GM19372 (cell line): ENCODE results near the gene PLB1.

Experiments used
- ATAC-seq: cut with Tn5 transposase; IDR thresholded peaks from one replicate; pipeline ENCODE4 v1.9.1; 2021; ENCODE audit warnings: mild to moderate bottlenecking, low read depth, moderate library complexity; ENCODE audit not compliant: unreplicated experiment

PLB1 gene, protein sequence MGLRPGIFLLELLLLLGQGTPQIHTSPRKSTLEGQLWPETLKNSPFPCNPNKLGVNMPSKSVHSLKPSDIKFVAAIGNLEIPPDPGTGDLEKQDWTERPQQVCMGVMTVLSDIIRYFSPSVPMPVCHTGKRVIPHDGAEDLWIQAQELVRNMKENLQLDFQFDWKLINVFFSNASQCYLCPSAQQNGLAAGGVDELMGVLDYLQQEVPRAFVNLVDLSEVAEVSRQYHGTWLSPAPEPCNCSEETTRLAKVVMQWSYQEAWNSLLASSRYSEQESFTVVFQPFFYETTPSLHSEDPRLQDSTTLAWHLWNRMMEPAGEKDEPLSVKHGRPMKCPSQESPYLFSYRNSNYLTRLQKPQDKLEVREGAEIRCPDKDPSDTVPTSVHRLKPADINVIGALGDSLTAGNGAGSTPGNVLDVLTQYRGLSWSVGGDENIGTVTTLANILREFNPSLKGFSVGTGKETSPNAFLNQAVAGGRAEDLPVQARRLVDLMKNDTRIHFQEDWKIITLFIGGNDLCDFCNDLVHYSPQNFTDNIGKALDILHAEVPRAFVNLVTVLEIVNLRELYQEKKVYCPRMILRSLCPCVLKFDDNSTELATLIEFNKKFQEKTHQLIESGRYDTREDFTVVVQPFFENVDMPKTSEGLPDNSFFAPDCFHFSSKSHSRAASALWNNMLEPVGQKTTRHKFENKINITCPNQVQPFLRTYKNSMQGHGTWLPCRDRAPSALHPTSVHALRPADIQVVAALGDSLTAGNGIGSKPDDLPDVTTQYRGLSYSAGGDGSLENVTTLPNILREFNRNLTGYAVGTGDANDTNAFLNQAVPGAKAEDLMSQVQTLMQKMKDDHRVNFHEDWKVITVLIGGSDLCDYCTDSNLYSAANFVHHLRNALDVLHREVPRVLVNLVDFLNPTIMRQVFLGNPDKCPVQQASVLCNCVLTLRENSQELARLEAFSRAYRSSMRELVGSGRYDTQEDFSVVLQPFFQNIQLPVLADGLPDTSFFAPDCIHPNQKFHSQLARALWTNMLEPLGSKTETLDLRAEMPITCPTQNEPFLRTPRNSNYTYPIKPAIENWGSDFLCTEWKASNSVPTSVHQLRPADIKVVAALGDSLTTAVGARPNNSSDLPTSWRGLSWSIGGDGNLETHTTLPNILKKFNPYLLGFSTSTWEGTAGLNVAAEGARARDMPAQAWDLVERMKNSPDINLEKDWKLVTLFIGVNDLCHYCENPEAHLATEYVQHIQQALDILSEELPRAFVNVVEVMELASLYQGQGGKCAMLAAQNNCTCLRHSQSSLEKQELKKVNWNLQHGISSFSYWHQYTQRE (N-terminal part only)

DNA sequence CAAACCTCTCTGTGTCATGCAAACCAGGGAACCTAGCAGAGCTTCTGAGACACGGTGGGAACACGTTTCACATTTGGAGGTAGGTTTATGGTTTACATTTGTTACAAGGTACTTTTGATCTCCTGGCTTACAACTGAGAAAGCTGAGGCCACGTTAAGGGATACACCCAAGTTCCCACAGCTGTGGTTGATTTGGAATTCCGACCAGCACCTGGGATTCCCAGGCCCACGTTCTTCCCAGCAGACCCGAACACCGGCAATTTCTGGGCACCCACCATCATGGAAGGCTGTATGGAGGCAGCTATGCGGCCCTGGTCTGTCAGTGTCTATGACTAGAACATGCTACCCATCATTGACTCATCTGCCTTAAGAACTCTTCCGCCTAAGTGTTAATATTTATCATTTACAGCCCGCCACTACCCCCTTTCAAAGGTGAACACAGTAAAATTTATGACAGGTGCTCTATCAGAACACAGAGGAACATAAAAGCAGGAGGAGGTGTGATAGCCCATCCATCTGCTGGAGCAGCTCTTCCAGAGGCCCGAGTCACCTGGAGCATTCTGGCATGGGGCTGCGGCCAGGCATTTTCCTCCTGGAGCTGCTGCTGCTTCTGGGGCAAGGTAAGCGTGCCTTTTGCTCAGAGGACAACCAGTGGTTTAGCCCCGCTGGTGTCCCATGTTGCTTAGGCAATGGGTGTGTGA, at the start of gene PLB1:
Gene PLB1 (plus strand): TSS at position 510 of the 700 bp plus-strand sequence. CDS start 55 bp downstream, at position 565.
- no peak for ATAC-seq

DNA sequence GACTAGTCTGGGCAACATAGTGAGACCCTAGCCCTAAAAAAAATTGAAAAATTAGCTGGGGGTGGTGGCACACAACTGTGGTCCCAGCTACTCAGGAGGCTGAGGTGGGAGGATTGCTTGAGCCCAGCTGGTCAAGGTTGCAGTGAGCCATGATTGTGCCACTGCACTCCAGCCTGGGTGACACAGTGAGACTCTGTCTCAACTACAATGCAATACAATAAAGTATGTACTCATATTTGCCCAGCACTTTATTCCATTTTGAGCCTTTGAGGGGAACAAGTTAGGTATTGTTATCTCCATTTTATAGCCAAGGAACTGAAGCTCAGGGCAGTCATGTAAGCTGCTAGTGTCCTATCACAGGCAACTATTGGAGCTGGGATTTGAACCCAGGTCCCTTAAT, 49.3 kb upstream of the PLB1 start:
- ATAC-seq = no peak

DNA sequence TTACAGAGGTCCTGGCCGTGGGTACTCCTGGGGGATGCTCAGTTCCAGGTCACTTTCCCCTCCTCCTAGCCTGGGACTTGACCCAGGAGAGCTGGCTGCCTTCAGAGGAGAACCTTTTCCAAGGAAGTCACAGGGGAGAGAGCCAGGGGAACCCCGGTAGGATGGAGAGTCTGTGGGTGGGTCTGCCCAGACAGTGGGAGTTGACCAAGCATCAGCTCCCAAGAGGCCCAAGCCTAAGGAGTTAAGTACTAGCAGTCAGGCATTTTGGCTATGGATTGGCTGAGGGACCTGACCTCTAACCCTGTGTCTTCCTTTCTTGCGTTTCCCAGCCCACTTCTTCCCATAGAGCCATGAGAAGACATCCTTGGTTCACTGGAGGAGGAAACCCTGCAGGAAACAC, 48.8 kb upstream of the PLB1 start:
- no peak for ATAC-seq

DNA sequence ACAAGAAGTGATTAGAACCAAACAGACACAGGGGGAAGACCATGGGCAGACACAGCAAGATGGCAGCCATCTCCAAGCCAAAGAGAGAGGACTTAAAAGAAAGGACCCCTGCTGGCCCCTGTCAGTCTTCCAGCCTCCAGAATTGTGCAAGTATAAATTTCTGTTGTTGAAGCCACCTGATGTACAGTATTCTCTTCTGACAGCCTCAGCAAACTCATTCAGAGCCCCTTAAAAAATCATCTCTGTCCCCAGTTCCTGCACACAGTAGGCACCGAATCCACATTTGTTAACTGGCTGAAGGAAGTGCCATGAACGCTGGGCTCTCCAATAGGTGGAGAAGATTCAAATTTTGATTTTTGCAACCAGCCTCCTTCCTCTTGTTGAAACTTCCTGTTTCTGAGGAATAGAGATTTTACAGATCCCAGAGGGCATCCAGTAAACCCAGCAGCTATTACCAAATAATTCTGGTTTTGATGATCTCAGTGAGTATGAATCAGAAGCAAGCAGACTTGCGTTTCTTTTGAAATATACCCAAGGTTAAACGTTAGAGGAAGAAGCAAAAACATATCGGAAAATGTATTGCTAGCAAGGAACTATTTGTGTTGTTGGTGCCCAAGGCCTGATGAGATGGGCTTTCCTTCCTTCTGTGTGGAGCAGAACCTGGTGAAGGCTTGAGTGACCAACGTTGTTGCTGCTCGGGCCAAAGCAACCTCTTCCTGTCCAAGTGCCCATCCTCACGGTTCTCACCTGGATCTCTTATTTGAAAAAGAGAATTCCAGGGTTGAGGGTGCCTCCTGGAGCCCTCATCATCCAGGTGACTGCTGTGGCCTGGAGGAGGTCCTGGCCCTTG, 47.7 kb upstream of the PLB1 start:
- no peak for ATAC-seq

DNA sequence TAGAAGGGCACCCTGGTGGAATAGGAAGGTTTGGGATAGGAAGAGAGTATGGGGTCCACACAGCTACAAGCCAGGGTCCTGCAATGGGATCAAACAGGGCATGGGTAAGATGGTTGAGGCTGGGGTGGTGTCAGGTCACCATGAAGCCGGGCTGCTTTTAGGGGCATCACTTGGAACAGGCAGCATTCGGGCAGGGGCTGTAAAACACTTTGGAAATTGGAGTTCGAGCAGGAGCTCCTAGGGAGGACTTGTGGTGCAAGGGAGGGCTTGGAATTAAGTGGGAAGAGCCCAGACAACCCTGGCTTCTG, 47.1 kb upstream of the PLB1 start:
- ATAC-seq = no peak

DNA sequence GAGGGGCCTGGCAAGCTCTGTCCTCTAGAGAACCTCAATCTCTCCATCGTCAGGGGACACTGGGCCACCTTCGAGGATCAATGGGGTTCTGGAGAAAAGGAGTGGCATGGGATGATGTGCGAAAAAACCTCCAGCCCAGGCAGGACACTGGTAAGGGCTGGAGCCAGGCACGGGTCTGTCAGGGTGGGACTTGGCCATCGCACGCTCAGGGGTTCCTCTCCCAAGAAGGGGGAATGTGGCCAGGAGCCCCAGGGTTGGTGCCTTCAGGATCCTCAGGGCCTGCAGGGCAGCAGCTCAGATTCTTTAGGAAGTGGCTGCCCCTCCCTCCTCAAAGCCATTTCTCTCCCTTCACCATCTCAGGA, 46.8 kb upstream of the PLB1 start:
- ATAC-seq = no peak

DNA sequence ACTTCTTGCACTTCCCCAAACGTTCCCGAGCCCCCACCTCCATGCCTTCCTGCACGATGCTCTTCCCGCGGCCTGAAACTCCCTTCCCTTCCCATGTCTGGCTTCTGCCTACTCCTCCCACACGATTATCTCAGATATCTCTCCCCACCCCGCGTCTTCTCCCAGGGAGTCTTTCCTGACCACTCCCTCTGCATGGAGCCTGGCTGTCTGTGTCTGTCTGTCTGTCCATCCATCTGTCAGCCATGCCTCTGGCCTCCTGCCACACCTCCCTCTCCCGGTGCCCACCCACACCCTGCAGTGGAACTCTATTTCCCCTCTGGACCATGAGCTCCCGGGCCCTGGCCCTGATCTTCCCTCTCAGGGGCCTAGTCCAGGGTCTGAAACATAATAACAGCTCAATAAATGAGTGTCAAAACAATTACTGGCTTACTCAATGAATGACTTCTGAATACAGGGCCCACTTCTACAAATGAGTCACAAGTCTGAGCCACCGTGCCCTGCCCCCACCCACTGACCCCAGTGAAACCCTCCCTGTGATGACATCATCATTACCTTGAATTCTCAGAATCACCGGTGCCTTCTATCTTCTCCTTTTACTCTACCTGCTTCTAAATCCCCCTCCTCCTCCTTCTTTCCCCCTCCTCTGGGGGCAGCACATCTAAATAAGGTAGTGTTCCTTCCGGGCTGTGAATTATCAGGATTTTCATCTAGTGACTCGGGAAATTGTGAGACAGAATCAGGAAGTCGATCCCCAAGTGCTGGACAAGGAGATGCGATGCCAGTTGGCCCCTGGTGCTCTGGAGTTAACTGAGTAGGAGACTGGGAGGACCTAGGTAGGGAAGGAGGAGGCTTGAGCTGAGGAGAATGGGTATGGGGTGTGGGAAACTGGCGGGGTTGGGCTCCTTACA, 46.1 kb upstream of the PLB1 start:
- ATAC-seq = no peak

DNA sequence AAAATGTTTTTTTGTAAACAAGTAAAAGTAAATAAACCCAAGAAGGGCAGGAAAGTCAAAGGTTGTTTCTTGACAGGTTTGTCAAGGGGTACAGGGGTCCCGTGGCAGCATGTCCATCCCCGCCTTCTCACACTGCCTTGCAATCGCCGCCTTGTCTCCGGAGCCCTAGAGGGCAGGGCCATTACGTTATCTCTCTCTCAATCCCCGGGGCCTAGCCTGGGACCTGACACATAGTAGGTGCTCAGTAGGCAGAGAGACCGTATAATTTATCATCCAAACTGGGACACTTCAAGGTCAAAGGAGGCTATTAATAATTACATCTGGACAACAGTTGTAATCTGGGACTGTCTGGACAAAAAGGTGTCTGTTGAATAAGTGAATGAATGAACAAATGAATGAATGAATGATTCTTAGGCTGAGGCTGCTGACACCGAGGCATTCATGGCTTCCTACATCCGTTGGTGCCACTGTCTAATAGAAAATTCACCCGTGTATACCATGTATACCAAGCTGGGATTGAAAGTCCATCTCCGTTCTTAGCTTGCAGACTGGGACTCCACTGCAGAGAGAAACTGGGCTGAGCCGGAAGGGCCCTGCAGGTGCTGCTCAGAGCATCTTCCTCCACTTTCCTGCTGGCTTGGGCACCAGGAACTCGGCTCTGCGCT, 44.8 kb upstream of the PLB1 start:
- ATAC-seq = no peak

DNA sequence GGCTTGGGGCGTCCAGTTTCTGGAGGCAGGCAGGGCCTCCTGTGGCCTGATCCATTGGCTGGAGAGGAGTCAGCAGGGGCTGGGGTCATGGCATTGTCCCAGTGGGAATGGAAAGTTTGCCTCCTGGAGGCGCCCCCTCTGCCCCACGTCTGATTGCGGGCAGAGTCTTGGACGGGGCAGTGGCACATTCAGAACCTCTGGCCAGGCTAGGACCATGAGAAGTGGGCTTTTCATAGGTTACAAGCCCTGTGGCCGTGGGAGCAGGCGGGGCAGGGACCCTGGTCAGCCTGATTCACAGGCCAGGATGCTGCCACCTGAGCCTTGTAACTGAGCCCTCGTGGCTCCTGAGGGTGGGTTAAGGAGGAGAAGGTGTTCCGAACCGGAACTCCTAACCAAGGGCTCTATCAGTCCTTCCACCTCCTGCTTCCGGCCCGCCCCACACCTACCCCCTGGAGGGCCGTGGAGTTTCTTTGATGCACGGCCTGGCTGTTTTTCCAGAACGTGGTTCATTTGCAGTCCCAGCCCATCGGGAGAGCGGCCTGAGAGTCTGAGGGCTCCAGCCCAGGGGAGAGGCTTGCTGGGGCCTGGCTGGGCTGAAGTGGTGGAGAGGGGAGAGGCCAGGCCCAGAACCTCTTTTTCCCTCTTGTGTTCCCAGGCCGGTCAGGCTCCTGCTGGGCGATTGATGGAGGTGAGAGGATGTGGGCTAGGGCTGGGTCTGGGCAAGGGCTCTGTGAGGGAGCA, 43.9 kb upstream of the PLB1 start:
- ATAC-seq = no peak

DNA sequence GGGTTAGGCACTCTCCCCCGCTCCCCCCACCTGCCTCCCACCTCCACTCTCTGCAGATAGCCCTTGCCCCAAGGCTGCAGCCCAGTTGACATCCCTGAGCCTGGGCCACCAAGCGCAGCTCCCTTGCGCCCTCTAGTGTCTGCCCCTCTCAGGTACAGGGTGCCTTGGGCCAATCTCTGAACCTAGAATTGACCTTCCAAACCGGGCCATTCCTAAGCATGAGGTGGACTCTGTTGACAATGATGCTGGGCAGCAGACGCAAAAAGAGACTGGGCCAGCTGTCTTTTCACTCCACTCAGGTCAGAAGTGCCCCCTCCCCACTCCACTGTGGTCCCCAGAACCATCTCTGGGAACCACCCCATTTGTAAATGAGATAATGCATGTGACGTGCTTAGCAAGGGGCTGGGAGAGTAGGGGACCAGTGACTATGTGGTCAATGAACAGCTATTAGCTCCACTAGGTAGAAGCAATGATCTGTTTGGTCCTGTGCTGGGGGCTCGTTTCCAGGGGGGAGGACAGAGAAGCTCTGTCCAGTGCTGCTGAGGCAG, 43.3 kb upstream of the PLB1 start:
- ATAC-seq = no peak

DNA sequence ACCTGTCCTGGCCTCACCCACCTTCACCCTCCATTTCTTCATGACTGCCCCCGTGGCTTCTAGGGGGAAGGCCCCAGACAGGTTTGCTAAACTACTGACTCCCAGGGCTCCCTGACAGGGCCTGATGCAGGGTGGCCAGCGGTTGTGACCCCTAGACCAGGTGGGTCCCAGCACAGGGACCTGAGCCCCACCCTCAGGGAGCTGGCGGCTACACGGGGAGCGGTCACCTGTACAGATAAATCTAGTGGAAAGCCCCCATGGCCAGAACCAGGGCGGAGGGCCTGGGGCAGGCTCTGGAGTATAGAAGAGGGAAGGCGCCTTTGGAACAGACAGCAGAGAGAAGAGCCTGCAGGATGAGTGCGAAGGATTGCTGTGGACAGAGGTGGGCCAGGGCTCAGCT, 42.5 kb upstream of the PLB1 start:
- ATAC-seq = no peak

DNA sequence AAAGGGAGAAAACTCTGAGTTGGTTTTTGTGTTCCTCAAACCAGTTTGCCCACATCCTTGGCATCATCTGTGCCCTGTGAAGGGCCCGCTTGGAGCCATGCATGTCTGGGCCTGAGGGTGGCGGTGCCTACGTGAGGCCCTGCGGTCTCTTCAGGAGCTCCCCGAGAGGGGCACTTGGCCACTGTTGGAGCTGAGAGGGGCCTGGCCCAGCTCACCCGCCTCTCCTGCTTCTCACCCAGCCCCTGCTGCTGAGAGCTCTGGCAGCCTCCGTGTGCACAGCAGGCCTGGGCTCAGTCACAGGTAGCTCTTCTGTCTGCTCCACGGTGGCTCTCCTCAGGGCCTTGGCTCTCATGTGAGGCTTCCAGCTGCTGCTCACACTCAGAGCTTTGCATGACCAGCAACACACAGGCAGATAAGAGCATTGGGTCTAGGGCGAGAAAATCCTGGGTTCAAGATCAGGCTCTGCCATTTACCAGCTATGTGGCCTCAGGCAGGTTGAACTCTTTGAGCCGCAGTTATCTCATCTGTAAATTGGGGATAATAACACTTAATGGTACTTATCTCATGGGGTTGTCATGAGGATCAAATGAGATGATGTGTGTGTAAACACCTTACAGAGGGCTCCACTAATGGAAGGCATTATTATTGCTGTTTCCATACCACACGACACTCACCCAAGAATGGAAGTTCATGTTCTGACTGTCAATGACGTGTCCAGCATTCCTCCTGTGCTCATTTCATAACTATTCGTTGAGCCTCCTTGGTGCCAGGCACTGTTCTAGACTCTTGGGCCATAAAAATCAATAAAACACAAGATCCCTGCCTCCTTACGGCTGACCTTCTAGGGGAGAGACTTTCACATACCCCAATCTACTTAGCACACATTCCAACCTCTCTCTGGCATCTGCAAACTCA, 41.6 kb upstream of the PLB1 start:
- ATAC-seq = no peak

DNA sequence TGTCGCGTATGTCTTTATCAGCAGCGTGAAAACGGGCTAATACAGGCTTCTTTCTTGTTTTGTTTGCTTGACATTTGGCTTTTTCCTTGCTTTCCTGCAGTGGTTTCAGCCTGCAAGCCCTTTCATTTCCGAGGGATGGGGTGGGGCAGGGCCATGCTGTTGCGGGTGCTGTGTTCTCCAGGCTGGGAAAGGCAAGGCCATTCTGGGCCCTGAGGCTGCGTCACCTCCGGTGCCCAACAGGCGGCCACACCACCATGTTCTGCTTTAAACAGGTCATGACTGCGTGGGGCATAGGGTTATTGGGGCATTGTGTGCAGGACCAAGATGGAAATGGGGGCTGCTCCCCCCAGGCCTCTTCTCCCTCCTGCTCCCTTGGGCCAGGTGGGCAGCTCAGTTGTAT, 38.6 kb upstream of the PLB1 start:
- no peak for ATAC-seq

DNA sequence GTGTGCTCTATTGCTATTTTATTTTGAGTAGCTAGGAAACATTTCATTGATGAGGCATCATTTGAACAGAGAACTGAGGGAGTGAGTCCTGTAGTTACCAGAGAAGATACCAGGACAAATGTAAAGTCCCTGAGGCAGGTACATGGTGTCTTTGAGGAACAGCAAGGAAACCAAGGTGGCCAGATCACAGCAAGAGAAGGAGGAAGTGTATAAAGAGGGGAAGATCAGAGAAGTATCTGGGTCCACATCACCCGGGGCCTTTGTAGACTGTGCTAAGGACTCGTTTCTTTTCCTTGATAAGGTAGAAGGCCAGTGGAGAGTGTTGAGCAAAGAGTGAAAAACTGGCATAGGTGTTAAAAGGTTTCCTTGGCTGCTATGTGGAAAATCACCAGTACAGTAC, 34.8 kb upstream of the PLB1 start:
- no peak for ATAC-seq

DNA sequence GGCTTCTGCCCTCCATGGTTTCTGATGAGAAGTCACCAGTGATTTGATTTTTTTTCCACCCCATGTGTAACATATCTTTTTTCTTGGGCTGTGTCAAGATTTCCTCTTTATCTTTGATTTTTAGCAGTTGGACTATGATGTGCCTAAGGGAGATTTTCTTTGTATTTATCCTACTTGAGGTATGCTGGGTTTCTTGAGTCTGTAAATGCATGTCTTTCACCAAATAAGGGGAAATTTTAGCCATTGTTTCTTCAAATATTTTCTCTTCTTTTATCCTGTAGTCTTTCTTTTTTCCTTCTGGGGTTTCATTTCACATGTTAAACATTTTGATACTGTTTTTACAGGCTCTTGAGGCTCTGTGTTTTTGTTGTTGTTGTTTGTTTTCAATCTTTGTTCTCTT, 33.7 kb upstream of the PLB1 start:
- ATAC-seq = no peak

DNA sequence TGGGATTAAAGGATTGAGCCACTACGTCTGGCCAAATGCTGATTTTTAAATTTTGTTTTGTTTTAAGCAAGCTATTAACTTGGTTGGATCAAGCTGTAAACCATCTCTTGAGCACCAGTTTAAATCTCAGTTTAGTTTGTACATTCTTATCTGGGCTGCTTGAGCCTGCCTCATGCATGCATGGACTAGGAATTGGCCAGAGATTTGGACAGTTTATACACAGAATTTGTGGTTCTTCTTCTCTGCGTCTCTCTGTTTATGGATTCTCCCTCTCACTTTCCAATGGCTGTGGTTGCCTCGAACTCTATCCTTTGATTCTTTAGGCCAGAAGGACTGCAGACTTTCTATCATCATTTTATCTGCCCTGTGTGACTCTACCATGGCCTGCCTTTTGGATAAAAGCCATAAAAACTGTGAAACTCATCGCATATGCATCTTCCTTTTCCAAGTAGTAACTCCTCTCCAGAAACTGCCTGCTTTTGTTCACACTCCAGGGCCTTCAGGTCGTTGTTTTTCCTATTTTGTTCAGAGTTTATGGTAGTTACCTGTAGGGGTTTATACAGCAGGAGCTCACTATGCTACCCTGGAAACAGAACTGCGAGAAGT, 32.5 kb upstream of the PLB1 start:
- no peak for ATAC-seq
